Effector CD8-positive, alpha-beta T cell (primary cell): Measurements from ENCODE around the gene PITX1.
"Not testable (repeated sequence)": the region's sequence is repeated elsewhere in the genome, so short reads cannot be mapped to it uniquely, and the experiment has no call there.

Source experiments
- DNase-seq: peaks from one replicate; lab custom pipeline; 2025; lab: John Stamatoyannopoulos, UW
- total RNA-seq, 4 experiments: gene quantifications; one replicate each; lab custom pipeline; 2026; lab: John Stamatoyannopoulos, UW

The PITX1 gene
- total RNA-seq: 0 to 0.18 (median 0) reads per million in 4 experiments

DNA sequence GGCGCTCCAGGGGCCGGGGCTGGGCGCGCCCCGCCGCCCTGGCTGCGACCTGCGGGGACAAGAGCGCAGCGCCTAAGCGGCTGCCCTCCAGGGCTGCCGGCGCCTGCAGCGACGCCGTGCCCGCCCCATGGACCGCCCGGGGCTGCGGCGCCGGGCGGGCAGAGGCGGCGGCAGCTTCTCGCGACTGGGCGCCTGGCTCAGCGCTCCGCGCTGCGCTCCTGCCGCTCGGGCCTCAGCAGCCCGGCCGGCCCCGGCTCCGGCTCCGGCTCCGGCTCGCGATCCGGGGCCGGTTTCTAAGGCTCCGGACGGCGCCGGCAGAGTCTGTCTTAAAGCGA lies at the start of gene PITX1:
Gene PITX1, minus strand, starts transcription at position 328 of the 335 bp plus-strand sequence. CDS start 347 bp downstream, outside the sequence.
- DNase-seq: no peak

DNA sequence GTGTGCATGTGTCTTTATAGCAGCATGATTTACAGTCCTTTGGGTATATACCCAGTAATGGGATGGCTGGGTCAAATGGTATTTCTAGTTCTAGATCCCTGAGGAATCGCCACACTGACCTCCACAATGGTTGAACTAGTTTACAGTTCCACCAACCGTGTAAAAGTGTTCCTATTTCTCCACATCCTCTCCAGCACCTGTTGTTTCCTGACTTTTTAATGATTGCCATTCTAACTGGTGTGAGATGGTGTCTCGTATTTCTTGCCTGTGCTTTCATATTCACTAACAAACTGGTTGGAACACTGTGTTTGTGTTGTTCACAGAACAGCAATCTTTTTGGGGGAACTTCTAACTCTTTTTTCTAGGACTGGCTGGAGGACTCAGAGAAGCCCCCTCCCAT lies 49.3 kb upstream of the PITX1 start:
- not testable (repeated sequence) for DNase-seq

DNA sequence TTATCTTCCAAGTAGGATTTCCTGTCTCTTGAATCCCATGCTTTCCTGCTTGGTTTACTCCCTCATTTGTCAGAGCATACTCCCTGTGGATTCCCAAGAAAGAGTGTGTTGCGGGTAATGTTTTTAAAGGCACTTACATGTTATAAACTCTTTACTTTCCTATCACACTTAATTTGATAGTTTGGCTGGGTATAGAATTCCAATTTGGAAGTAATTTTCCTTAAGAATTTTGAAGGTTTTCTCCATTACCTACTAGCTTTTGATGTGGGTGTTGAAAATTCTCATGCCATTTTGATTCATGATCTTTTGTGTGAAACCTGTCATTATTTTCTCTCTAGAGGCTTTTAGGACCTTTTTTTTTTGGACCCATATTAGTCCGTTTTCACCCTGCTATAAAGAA lies 47.2 kb upstream of the PITX1 start:
- no peak for DNase-seq

DNA sequence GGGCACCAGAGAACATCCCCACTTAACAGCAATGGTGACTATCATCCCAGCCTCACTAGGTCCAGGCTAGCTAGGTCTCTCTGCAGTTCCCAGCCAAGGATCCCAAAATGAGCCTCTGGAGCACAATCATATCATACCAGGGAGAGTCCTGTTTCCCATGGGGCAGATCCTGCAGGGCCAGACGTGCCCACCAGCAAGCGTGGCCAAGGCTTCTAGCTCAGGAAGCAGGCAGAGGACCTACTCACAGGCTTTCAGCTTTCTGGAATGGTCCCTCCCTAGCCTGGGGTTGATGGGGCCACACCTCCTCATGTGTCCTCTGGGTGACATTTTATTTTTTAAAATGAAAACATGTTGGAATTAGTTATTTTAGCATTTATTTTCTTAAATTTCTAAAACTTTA lies 45.7 kb upstream of the PITX1 start:
- DNase-seq: no peak

DNA sequence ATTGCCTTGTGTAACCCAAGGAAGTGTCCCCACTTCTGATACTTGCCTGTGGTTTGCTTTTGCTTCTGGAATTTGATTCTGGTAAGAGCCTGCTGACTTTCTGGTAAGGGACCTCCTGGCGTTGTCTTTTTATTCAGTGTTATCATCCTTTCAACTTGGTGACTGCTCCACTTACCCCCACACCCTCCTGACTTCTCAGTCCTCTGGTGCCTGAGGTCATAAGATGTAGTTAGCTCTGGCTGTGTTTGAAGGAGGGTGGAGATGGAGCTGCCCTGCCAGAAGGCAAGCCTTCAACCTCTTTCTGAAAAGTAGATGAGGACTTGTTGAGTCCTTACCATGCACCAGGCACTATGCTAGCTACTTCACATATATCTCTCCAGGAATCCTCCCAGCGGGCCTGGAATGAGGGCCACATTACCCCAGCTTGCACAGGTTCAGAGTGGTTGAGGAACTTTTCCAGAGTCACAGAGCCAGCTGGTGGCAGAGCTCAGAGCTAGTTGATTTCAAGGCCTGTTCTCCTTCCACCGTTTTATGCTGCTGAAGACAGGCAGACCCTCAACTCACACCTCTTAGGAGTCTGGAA lies 45.2 kb upstream of the PITX1 start:
- DNase-seq: no peak

DNA sequence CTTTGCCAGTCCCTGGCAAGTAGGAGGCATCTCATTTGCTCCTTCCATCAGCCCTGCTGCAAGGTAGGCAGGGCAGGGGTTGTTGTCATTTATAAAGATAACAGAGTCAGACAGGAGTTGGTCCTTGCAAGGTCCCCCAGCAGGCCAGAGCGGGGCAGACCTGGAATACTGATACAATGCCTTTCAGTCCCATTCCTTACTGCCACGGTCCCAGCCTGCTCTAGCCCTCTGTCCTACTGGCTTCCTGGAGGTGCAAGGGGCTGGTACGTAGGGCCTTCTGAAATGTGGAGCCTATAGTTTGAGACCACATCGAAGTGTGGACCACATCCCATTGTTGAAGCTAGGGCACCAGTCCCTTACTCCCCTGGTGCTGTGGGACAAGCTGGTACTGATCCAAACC lies 42.8 kb upstream of the PITX1 start:
- no peak for DNase-seq

DNA sequence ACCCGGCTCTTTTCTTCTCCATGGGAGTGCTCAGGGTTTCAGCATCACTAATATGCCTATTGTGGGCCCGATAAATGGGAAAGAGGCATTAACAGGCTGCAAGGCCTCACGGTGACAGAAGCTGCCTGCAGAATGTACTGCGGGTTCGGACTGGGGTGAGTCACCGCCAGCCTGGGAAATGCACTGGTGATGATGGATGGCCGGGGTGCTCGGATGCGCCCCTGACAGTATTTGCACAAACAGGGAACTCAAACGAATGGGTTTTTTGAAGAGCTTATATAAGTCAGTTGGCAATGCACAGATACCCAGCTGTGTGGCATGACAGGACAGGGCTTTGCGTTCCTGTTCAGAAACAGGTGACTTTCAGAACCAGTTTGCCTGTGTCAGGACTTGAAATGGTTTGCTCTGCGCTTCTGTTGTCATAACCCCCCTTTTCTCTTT lies 42.0 kb upstream of the PITX1 start:
- no peak for DNase-seq

DNA sequence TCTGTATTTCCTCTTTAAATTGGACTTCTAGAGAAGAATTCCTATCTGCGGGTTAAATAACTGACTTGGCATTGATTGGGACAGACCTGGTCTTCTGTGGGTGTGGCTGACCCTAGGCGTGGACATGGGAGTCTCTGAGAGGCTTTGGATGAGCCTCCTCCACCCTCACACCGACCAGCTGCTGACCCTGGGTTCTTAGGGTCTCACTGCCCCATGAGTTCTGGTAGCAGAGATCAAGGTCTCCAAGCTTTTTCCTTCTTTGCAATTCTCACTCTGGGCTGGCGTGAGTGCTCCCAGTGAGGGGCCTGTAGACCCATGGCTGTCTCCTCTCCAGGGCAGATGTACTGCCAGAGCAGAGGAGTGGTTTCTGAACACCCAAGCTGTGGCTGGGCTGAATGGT lies 41.6 kb upstream of the PITX1 start:
- DNase-seq: no peak

DNA sequence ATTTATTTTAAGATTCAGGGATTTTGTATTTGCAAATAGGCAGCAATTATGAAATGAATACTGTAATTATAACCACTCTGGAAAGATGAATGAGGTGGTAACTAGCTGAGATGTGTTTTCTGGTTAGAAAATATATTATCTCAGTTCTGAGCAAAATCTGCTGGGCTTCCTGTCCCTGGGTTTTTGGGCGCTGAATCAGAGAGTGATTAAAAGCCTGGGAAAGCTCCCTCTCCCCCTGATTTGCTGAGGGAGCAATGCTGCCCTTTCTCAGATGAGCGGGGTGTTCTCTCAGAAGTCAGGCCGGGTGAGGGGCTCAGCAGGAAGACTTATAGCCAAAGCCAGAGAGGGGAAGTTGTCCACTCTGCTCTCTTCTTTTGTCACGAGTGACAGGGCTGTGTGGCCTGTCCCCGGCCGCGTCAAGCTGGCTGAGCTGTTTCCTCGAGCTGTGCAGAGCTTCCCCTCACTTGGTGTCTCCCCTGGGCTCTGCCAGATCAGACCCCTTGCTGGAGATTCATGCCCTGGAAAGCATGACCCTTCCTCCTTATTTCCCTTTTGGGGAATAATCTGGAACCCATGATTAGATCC lies 39.8 kb upstream of the PITX1 start:
- DNase-seq: no peak

DNA sequence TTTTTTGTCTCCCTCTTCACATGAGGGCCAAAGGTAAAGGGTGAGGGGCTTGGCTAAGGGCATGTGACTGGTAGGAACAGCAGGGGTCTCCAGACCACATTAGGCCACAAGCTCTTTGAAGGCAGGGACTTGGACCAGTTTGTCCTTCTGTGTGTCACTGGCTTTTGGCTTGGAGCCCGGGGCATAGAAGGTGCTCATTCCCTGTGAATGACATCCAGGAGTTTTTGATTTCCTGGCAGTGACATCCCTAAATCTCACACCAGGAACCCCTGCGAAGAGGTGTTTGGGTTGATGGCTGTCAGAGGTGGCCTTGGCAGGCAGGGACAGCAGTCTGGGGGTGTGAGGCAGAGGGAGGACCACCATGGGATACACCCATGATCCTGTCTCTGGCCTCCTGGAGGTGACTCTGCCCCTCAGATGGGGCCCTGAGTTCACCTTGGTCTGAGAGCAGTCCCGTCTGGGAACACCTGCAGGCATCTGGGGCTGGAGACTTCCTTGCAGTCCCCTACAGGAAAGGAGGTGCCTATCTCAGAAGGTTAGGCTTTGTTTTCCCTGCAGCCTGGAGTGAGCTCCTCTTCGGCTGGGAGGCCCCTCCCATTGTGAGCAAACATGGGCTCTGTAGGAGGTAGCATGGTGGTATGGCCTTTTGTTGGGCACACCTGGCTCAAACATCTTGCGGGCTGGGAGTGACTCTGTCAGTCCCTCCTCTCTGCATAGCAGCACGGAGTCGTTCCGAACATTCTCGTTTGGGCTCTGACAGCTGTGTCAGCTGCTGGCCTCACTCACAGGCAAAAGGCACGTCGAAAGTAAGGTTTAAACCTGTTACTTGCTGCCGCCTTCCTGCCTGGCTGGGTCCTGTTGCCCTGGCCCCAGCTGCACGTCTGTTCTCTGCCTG lies 38.6 kb upstream of the PITX1 start:
- no peak for DNase-seq

DNA sequence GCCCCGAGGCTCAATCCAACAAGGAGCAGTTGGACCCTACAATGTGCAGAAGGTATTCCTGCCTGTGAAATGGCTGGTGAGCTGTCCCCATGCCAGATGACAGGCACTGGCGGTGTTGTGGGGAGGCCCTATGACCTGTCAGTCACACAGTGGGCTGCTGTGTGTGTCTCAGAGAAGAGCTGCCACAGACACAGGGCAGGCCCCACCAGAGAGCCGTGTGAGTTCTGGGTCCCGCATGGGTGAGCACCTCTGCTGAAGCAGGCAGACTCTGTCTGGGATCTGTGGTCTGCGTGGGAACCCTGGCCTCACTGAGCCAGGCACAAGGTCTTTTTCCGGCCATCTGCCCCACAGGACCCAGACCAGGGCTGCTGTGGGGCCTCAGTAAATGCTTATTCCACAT lies 37.3 kb upstream of the PITX1 start:
- no peak for DNase-seq

DNA sequence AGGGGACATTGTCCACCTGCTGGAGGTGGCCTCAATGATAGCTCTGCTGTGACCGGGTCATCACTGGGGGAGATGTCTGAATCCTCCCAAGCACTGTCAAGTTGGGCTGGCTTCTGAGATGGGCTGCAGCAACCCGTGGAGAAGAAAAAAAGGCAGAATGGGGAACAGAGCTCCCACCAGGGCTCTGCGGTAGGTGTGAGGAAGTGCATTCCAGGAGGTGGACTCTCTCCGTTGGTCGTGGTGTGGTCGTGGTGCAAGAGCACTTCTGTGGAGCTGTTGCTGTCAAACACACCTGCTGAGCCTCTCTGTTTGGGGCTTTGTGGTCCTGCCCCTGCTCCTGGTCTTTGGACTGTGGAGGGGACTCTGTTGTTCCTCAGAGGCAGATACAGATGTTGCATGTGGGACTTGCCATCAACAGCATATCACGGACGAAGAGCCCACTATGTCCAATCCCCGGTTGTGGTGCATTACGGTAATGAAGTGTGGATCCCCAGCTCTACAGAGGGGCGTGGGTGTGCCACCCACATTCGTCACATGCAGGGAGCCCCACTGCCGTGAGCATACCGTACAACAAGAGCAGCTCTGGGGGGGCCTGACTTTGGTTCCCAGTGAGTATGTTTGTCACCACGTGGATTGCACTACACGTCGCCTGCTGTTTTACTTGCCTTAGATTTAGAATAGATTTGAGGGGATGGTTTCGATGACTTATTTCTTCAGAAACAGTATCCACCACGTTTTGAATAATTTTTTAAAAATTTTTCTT lies 36.0 kb upstream of the PITX1 start:
- no peak for DNase-seq

DNA sequence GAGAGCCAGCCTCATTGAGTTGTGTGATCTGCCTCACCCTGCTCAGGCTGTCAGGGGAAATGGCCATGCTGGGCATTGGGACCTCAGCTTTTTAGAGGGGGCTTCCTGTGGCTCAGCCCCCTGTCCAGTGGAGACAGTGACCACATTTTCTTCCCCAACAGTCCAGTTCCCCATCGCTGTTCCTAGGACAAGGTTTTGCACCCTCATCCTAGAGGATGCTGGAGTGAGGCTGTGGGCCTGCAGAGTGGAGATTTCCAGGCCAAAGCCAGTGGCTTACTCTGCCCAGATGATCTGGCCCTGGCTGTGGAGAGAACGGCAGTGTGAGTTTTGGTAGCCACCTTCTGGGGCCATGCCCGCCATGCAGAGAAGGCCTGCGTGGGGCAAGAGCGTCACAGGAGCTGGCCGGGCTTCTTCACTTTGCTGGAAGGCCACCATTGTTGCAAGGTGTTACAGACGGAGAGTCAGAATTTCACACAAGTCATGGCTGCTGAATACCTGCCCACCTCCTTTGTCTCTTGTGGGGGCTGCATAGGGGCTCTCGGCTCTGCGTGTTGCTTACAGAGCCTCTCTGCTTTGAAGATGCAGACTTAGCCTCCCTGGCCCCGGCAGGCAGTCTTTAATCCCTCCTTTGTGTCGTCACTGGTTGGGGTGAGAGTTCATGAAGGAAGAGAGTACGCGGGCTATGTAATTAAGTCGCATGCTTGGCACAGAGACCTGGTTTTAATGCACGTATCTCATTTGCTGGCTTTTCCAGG lies 35.2 kb upstream of the PITX1 start:
- DNase-seq: no peak

DNA sequence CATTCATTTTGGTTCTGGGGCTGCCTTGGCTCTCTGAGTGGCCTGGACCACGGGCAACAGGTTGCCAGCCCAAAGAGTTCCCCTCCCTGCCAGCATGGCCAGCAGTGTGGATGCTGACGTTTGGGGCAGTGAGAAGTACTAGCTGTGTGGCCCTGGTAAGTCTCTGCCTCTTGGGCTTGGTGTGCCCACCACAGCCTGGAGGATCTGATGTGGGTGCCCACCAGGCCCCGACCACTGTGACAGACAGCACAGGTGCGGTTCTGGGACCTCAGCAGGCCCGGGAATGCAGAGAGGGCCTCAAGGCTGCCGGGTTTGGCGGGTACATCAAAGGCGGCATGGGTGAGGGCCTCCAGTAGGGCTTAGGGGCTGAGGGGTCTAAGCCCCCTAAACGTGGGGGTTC lies 33.6 kb upstream of the PITX1 start:
- no peak for DNase-seq

DNA sequence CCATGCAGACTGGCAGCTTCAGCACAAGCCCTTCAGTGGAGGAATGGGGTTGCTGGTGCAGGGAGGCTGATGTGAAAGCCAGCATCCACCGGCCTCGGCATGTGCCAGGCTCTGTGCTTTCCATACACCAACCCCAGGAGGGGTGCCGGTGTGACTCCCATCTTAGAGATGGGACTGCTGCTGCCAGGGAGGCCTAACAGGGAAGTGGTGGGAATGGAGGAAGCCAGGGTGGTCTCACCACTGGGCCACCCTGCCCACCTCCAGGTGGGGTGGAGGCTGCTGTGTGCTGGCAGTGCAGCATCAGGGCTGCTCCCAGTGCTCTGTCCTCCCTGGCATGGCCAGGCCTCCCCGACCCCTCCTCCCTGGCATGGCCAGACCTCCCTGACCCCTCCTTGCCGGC lies 32.8 kb upstream of the PITX1 start:
- DNase-seq: no peak

DNA sequence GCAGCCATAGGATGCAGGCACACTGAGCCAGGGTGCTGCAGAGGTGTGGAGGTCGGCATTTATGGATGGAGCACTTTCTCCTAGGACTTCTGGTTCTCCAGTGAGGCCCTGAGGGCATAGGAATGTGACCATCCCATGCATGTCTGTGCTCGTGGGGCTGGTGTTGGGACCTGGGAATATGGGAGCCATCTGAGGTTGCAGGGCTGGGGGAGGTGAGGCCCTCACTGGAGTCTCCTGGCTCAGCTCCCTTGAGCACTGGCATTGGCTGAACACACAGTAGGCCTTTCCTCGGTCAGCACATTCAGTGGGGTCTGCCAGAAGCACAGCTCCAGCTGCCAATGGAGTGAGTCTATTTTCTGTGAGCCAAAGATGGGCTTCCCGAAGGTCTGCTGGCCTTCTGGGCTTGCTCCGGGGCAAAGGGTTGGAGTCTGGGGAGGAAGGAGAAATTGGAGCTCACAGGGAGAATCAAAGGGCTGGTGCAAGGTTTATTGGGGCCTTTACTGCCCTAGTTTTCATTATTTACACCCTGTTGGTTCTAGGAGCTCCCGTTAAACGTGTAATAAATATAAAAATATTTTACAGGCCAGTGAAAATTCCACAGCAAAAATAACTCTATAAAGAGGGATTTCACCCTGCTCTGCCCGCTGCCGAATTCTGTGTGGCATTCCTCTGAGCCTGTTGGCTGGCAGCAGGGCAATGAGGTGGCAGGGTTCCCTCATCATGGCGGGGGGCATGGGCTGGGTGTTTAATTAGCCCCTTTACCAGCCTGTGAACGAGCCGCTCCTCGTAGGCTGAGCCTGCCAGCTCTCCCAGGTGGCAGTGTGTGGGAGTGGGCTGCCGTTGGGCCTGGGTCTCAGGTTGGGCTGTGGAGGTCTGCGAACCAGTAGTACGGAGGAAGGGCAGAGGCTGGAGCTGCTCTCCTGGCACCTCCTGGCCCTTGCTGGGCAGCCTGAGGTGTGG lies 31.6 kb upstream of the PITX1 start:
- DNase-seq: no peak

DNA sequence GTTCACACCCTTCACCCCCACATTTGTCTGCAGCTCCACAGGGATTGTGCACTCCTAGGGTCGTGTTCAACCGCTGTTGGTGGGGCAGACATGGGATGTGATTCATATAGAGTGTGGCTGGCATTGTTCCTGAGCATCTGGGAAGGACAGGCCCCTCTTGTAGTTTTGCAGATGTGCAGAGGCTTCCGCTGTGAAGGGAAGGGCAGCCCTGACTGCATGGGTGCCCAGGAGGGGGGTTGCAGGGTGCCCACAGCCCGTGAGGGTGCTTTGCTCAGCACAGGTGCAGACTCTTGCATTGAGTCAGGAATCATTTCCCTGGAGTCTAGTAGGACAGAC lies 30.2 kb upstream of the PITX1 start:
- no peak for DNase-seq

DNA sequence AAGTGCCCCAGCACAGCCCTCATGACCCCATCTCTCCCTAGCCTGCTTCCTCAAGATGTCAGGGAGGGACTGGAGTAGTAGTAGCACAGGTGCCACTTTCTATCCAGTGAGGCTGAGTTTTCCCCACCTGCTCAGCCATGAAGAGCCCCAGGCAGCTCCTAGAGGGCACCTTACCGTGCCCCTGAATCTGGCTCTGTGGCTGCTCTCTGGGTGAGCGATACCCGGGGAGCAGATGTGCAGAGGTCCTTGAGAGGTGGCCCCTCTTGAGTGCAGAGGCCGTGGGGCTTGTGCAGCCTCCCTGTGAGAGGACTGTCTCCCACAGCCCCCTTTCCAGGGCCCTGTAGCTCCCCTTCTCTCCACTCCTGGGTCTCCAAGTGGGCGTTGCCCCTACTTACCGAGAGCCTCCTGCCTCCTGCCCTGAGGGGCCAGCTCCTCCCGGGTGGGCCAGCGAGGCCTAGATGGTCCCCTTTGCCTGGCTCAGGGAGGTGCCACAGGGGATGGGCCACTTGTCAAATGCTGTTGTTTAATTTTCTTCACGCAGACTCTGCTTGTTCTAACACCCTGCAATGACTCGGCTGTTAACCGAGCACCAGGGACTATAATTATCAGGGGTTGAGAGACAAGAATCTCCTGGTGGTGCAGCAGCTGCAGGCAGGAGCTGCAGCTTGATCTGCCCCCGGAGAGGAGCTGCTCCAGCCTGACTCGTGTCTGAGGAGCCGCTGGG lies 29.6 kb upstream of the PITX1 start:
- no peak for DNase-seq

DNA sequence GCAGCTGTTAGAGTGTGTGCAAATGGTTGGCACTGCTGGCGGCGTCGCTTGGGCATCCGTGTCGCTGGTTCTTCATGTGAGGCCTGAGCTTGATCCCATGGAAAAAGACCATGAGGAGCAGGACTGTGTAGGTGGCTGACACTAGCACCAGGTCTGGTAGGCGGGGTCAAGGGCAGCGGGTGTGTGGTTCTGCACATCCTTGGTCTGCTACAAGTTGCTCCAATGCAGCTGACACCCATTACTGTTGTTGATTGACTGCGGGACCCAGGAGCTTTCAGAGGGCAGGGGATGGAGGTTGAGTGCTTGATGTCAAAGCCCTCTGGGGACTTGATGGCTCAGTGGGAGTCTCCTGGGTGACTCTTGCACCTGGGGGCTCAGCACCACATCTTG lies 29.0 kb upstream of the PITX1 start:
- no peak for DNase-seq
